GM12878 (cell line): ENCODE measurements around the gene KIAA1217. TPM values are rescaled to one million over a fixed set of nuclear protein-coding genes. Genes with fewer than 3 reads are reported as not detected.
A peak's percentile ranks its signal among the peaks of the same experiment; 100 is the strongest.

Experiments
- ATAC-seq: fragments of 200-7000 bp; cut with Tn5 transposase; 3 replicates; pipeline ENCODE4 v1.9.1; 2020; ENCODE audit warnings: mild to moderate bottlenecking, moderate library complexity
- BruUV-seq: library from RNA; stranded (reverse); fragments of 400-500 nt; replicated peaks from 2 replicates; lab custom pipeline; 2021; lab: Mats Ljungman, UMichigan
- CTCF ChIA-PET: fragments of 300-600 bp; sonication (Branson Sonifier 250); formaldehyde crosslinking; extraction: SDS; loops from one replicate; lab custom pipeline; 2021; ENCODE audit warnings: inconsistent platforms; lab: Yijun Ruan, JAX
- POLR2A ChIA-PET: fragments of 350-600 bp; formaldehyde crosslinking; extraction: SDS; loops from one replicate; lab custom pipeline; 2021; ENCODE audit warnings: inconsistent platforms; lab: Charles Lee
- RAD21 ChIA-PET: fragments of 300-600 bp; sonication (Branson Sonifier 250); formaldehyde crosslinking; loops from one replicate; lab custom pipeline; 2023; ENCODE audit warnings: antibody characterized with exemption; ENCODE audit not compliant: unreplicated experiment; lab: Charles Lee
- SMC1A ChIA-PET: fragments of 300-600 bp; sonication (Branson Sonifier 250); formaldehyde crosslinking; loops from one replicate; lab custom pipeline; 2023; ENCODE audit not compliant: unreplicated experiment, uncharacterized antibody; lab: Charles Lee
- DNase-seq: peaks from one replicate; pipeline ENCODE4 v3.0.0-alpha.2; 2011; ENCODE audit warnings: low read depth, low spot score
- FAIRE-seq: peaks from 3 replicates; lab custom pipeline; 2011; peaks lifted over from hg19 to GRCh38; lab: Jason Lieb, UNC
- H2AFZ ChIP-seq: 2 replicates; pipeline ENCODE4 v1.6.0; 2011; ENCODE audit warnings: low read depth, low read length, control low read depth; ENCODE audit not compliant: control insufficient read depth
- H3K27ac ChIP-seq: 2 replicates; pipeline ENCODE4 v1.5.1; 2011; ENCODE audit warnings: control low read depth; ENCODE audit not compliant: control insufficient read depth, insufficient read depth
- H3K27me3 ChIP-seq, 2 experiments: replicated peaks in 1 of 2; 2 replicates each; pipeline versions ENCODE4 v1.6.0 to v1.6.1; 2011; ENCODE audit warnings: low read length in 1 of 2; ENCODE audit not compliant: control insufficient read depth in 2 of 2, insufficient read depth in 2 of 2
- H3K36me3 ChIP-seq, 2 experiments: 2 replicates each; pipeline ENCODE4 v1.5.1; 2011; ENCODE audit warnings: low read length in 1 of 2; ENCODE audit not compliant: control insufficient read depth in 2 of 2, insufficient read depth in 2 of 2
- H3K4me1 ChIP-seq: 2 replicates; pipeline ENCODE4 v1.6.1; 2011; ENCODE audit warnings: mild to moderate bottlenecking, low read length, moderate library complexity, mixed read lengths; ENCODE audit not compliant: control insufficient read depth, insufficient read depth
- H3K4me2 ChIP-seq: 2 replicates; pipeline ENCODE4 v1.6.0; 2011; ENCODE audit warnings: control low read depth; ENCODE audit not compliant: control insufficient read depth, insufficient read depth
- H3K4me3 ChIP-seq: fragments of 200-600 bp; sonication (generic); 2 replicates; pipeline ENCODE4 v1.5.1; 2016
- H3K79me2 ChIP-seq: 2 replicates; pipeline ENCODE4 v1.6.0; 2011; ENCODE audit warnings: low read length; ENCODE audit not compliant: control insufficient read depth, insufficient read depth
- H3K9ac ChIP-seq: 2 replicates; pipeline ENCODE4 v1.8.0; 2011; ENCODE audit warnings: low read length, control low read depth, mixed read lengths; ENCODE audit not compliant: control insufficient read depth, insufficient read depth
- H3K9me3 ChIP-seq: replicated peaks from 3 replicates; pipeline ENCODE4 v1.5.1; 2011; ENCODE audit warnings: mild to moderate bottlenecking, low read length; ENCODE audit not compliant: control insufficient read depth, insufficient read depth
- H4K20me1 ChIP-seq: 2 replicates; pipeline ENCODE4 v1.6.0; 2011; ENCODE audit not compliant: control insufficient read depth, insufficient read depth
- BCL11A ChIP-seq: IDR thresholded peaks from 2 replicates; pipeline ENCODE4 v1.6.1; 2011; ENCODE audit warnings: low read depth, low read length
- MXI1 ChIP-seq: fragments of 150-350 bp; IDR thresholded peaks from 2 replicates; pipeline ENCODE4 v1.6.1; 2011; ENCODE audit warnings: low read depth, mild to moderate bottlenecking, inconsistent platforms, low read length, improper control_type of control experiment
- RAD21 ChIP-seq: IDR thresholded peaks from 2 replicates; pipeline ENCODE4 v1.6.1; 2011; ENCODE audit warnings: mild to moderate bottlenecking, low read depth, low read length, moderate library complexity; ENCODE audit not compliant: insufficient read depth
- RELA ChIP-seq: fragments of 450-650 bp; IDR thresholded peaks from 2 replicates; pipeline ENCODE4 v1.8.0; 2014; ENCODE audit warnings: borderline replicate concordance; ENCODE audit not compliant: partially characterized antibody
- RFX5 ChIP-seq: IDR thresholded peaks from 2 replicates; pipeline ENCODE4 v1.6.1; 2011; ENCODE audit warnings: low read depth, low read length, improper control_type of control experiment
- SMAD5 ChIP-seq: IDR thresholded peaks from 2 replicates; pipeline ENCODE4 v1.6.1; 2016; ENCODE audit warnings: antibody characterized with exemption, low read depth
- SMC3 ChIP-seq: IDR thresholded peaks from 2 replicates; pipeline ENCODE4 v1.6.1; 2011; ENCODE audit warnings: low read length, improper control_type of control experiment, borderline replicate concordance
- SREBF2 ChIP-seq: IDR thresholded peaks from 2 replicates; pipeline ENCODE4 v1.6.1; 2012; ENCODE audit warnings: mild to moderate bottlenecking, low read length
- ZNF274 ChIP-seq: IDR thresholded peaks from one replicate; pipeline ENCODE4 v1.8.0; 2011; ENCODE audit not compliant: insufficient read length, insufficient read depth
- ZNF622 ChIP-seq: fragments of 450-650 bp; IDR thresholded peaks from 2 replicates; pipeline ENCODE4 v1.6.1; 2017; ENCODE audit warnings: mild to moderate bottlenecking, inconsistent platforms
- WGBS: methylation state at CpG from one replicate; pipeline ENCODE4 v1.1.6; 2016; ENCODE audit warnings: low lambda C conversion rate; ENCODE audit not compliant: insufficient replicate concordance, insufficient coverage; ENCODE audit errors: missing lambda C conversion rate; 5-methylcytosine and 5-hydroxymethylcytosine counted together
- in situ Hi-C: fragments of 300-500 bp; cut with MboI; formaldehyde crosslinking; loops from 9 replicates; pipeline ENCODE4 v1.14.3; 2018; ENCODE audit warnings: mixed read lengths
- intact Hi-C: fragments of 100-400 bp; cut with micrococcal nuclease; formaldehyde crosslinking; loops from one replicate; pipeline ENCODE4 v1.14.2; 2022; ENCODE audit not compliant: unreplicated experiment
- polyA plus RNA-seq, 11 experiments: library from polyadenylated mRNA; depleted of rRNA in 4 of 11; unstranded in 6 of 11; stranded (reverse) in 5 of 11; fragments of >200 nt; fragmentation: Nextera tagmentation in 4 of 11; fragmentation: Illumina TruSeq in 1 of 11; extraction: Ambion mirVana in 4 of 11; extraction: Trizol in 1 of 11; gene quantifications; 1 replicate in 1 of 11; 2 replicates in 10 of 11; pipeline versions ENCODE4 v1.2.1 to v1.2.3, GENCODE V29; 2011 to 2016; ENCODE audit warnings: inconsistent platforms in 2 of 11, missing spikeins in 2 of 11, low read depth in 1 of 11
- total RNA-seq, 4 experiments: library from RNA; depleted of rRNA in 3 of 4; stranded (reverse); fragments of >200 nt in 3 of 4; fragmentation: Illumina TruSeq in 1 of 4; extraction: Trizol in 1 of 4; gene quantifications; 2 replicates each; pipeline versions ENCODE4 v1.2.1 to v1.2.3, GENCODE V29; 2013 to 2021
- TF ChIP-seq, protein P1 (sequence below), 3 experiments: IDR thresholded peaks in 2 of 3; conservative IDR thresholded peaks in 1 of 3; 2 replicates each; pipeline ENCODE4 v1.5.1; 2011; ENCODE audit warnings: low read depth in 3 of 3, low read length in 3 of 3, mild to moderate bottlenecking in 3 of 3, control low read depth in 2 of 3, moderate library complexity in 2 of 3, inconsistent platforms in 1 of 3, mixed read lengths in 1 of 3; ENCODE audit not compliant: control insufficient read depth in 2 of 3, insufficient read depth in 1 of 3; ENCODE audit errors: extremely low read depth in 1 of 3
- TF ChIP-seq, protein P2 (sequence below): fragments of 450-650 bp; IDR thresholded peaks from 2 replicates; pipeline ENCODE4 v1.6.1; 2016; ENCODE audit warnings: mild to moderate bottlenecking

The KIAA1217 gene
- total and polyA plus RNA-seq, 10 of the 15 experiments (the other 5 are each of a cell fraction or from before 2014, with no cell fraction given) = 0.57 to 3.8 (median 2.1) TPM

DNA sequence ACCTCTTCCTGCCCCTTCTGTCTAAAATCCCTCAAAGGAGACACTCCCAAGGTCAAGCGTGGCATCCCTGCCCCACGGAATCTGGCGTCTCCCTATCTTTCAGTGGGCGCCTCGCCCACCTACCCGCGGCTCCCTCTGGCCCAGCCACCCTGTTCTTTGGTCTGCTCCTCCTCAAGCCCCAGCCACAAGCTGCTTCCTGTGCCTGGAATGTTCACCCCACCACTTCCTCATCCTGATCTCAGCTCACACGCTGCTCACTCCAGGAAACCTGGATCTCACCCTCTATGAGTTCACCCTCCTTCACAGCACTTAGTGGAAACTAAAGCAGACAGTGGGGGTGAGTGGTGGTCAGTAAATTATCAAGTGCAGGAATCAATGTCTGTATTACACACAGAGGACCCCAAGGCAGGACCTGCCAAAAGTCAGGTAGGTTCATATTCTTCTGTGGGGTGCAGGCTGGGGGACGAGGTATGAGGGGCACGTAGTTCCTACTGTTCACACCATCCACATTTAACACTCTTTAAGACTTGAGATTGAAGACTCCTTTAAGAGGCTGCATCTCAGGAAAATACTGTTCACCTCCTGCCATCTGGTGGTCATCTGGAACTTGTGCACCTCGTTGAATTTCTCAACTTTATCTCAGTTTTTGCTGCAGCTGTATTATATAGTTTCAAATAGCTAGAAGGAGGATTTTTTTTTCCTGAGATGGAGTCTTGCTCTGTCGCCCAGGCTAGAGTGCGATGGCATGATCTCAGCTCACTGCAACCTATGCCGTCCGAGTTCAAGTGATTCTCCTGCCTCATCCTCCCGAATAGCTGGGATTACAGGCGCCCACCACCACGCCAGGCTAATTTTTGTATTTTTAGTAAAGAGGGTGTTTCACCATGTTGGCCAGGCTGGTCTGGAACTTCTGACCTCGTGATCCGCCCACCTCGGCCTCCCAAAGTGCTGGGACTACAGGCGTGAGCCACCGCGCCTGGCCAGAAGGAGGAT is 348.1 kb downstream of the KIAA1217 start:
- ChIA-PET RAD21 (interaction anchor here (0.5 to 2.2 kb wide), 6 partner anchors 16 to 563 kb away, joined by 3 to 14 read pairs (median 3); no protein-coding TSS in a partner anchor), POLR2A (no interaction called here), CTCF (interaction anchor here (0.6 to 4.3 kb wide), 21 partner anchors 8 to 1263 kb away, joined by 3 to 36 read pairs (median 3); no protein-coding TSS in a partner anchor), SMC1A (interaction anchor here (0.6 to 2.7 kb wide), 9 partner anchors 22 to 1400 kb away, joined by 3 to 15 read pairs (median 3); no protein-coding TSS in a partner anchor)
- no peaks in the 10 kb centered on the region for H3K9me3 ChIP-seq
- no peaks in the 10 kb centered on the region for H3K36me3 ChIP-seq
- in situ Hi-C loops = loop anchor here (10.0 kb wide), 1 partner anchor 562 kb away; no protein-coding TSS in a partner anchor
- 33% methylated on average over 24 of the region's 24 CpGs for WGBS
- DNase-seq = no peak
- FAIRE-seq = peak; percentile 93
- BruUV-seq = no TSS peak
- H3K4me1 ChIP-seq = no peaks in the 10 kb centered on the region
- TF ChIP-seq, protein P1, sequence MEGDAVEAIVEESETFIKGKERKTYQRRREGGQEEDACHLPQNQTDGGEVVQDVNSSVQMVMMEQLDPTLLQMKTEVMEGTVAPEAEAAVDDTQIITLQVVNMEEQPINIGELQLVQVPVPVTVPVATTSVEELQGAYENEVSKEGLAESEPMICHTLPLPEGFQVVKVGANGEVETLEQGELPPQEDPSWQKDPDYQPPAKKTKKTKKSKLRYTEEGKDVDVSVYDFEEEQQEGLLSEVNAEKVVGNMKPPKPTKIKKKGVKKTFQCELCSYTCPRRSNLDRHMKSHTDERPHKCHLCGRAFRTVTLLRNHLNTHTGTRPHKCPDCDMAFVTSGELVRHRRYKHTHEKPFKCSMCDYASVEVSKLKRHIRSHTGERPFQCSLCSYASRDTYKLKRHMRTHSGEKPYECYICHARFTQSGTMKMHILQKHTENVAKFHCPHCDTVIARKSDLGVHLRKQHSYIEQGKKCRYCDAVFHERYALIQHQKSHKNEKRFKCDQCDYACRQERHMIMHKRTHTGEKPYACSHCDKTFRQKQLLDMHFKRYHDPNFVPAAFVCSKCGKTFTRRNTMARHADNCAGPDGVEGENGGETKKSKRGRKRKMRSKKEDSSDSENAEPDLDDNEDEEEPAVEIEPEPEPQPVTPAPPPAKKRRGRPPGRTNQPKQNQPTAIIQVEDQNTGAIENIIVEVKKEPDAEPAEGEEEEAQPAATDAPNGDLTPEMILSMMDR (IDR thresholded peaks at IDR 0.05 in 2 of 3, conservative IDR thresholded peaks at IDR 0.05 in 1 of 3; ENCODE audit: control insufficient read depth in 2 of 3, extremely low read depth in 1 of 3, insufficient read depth in 1 of 3, low read depth in 3 of 3, low read length in 3 of 3) = peak; percentile 61 to 65 (median 61); a peak in 5 of 6 replicates
- TF ChIP-seq RELA (no peak), RAD21 (peak; percentile 75), ZNF274 (no peak), SREBF2 (no peak), MXI1 (no peak), ZNF622 (no peak), RFX5 (no peak), BCL11A (no peak), SMAD5 (no peak), SMC3 (peak; percentile 63; the same call in 1 of the 2 replicates)
- TF ChIP-seq, protein P2, sequence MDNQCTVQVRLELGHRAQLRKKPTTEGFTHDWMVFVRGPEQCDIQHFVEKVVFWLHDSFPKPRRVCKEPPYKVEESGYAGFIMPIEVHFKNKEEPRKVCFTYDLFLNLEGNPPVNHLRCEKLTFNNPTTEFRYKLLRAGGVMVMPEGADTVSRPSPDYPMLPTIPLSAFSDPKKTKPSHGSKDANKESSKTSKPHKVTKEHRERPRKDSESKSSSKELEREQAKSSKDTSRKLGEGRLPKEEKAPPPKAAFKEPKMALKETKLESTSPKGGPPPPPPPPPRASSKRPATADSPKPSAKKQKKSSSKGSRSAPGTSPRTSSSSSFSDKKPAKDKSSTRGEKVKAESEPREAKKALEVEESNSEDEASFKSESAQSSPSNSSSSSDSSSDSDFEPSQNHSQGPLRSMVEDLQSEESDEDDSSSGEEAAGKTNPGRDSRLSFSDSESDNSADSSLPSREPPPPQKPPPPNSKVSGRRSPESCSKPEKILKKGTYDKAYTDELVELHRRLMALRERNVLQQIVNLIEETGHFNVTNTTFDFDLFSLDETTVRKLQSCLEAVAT = no peak
- no peak overlapping the region for H3K4me2 ChIP-seq
- H4K20me1 ChIP-seq = no peaks in the 10 kb centered on the region
- no peaks in the 10 kb centered on the region for H3K79me2 ChIP-seq
- H3K4me3 ChIP-seq = no peak overlapping the region
- H3K27me3 ChIP-seq = no peaks in the 10 kb centered on the region; a peak in 1 of 4 replicates
- ATAC-seq = peak; percentile 77
- H3K9ac ChIP-seq = no peak overlapping the region
- no peak overlapping the region for H3K27ac ChIP-seq
- intact Hi-C loops = loop anchor here (1.0 to 2.0 kb wide), 2 partner anchors 562 to 1399 kb away; no protein-coding TSS in a partner anchor
- no peak overlapping the region for H2AFZ ChIP-seq
